PFSK-1 (cell line): ENCODE results near the gene PXT1.

ENCODE experiments used
- FOXP2 ChIP-seq: optimal IDR thresholded peaks from 2 replicates; pipeline ENCODE3; 2011; ENCODE audit warnings: borderline replicate concordance, control low read depth, inconsistent platforms; ENCODE audit not compliant: insufficient read depth; ENCODE audit errors: extremely low read length, extremely low read depth
- POLR2AphosphoS5 ChIP-seq: IDR thresholded peaks from 2 replicates; pipeline ENCODE4 v1.6.1; 2012; ENCODE audit warnings: low read depth, mild to moderate bottlenecking, control low read depth, low read length, moderate library complexity
- REST ChIP-seq, 2 experiments: IDR thresholded peaks; 2 replicates each; pipeline versions ENCODE4 v1.6.1 to v1.8.0; 2011 to 2012; ENCODE audit warnings: low read depth in 2 of 2, low read length in 2 of 2, control low read depth in 1 of 2, inconsistent platforms in 1 of 2, mild to moderate bottlenecking in 1 of 2, moderate library complexity in 1 of 2; ENCODE audit not compliant: insufficient read depth in 1 of 2
- SIN3A ChIP-seq: IDR thresholded peaks from 2 replicates; pipeline ENCODE4 v1.6.1; 2012; ENCODE audit warnings: mild to moderate bottlenecking, low read length, moderate library complexity, borderline replicate concordance; ENCODE audit not compliant: insufficient read depth
- TAF1 ChIP-seq: IDR thresholded peaks from 2 replicates; pipeline ENCODE4 v1.6.1; 2012; ENCODE audit warnings: low read length, control low read depth, borderline replicate concordance; ENCODE audit not compliant: insufficient read depth

Gene PXT1

GRCh38 chr6:36353411-36353915 lies 89.2 kb downstream of the PXT1 start:
- TF ChIP-seq REST (IDR thresholded peaks at IDR 0.05; ENCODE audit: insufficient read depth in 1 of 2, low read depth in 2 of 2, low read length in 2 of 2) = no peak
- no peak for TF ChIP-seq FOXP2
- TF ChIP-seq SIN3A = no peak
- no peak for TF ChIP-seq POLR2AphosphoS5
- TF ChIP-seq TAF1 = no peak

- TF ChIP-seq FOXP2 (no peak), REST (IDR thresholded peaks at IDR 0.05; ENCODE audit: insufficient read depth in 1 of 2, low read depth in 2 of 2, low read length in 2 of 2) (no peak), SIN3A (no peak), POLR2AphosphoS5 (no peak), TAF1 (no peak)
Observed at GRCh38 chr6:36352477-36353157, 90.0 kb downstream of the PXT1 start.

GRCh38 chr6:36350681-36351571 lies 91.7 kb downstream of the PXT1 start:
- TF ChIP-seq TAF1 = no peak
- no peak for TF ChIP-seq FOXP2
- no peak for TF ChIP-seq POLR2AphosphoS5
- TF ChIP-seq SIN3A = no peak
- no peak for TF ChIP-seq REST (IDR thresholded peaks at IDR 0.05; ENCODE audit: insufficient read depth in 1 of 2, low read depth in 2 of 2, low read length in 2 of 2)

DNA sequence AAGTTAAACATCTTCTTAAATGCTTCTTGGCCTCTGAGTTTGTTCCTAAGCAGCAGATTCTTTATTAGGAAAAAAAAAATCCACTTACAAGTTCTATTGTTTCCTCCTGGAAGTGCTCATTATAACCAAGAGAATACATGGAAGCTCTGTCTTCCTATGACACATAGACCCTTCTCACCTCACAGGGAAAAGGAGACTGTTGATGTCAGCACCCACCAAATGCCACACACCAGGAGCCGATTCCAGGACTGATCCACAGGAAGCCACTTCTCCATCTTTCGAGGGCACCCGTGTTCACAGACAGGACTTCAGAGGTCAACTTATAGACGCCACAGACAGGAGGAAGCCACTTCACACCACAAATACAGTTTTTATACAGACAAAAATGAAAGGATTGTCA lies 92.6 kb downstream of the PXT1 start:
- TF ChIP-seq TAF1 = no peak
- no peak for TF ChIP-seq POLR2AphosphoS5
- TF ChIP-seq REST (IDR thresholded peaks at IDR 0.05; ENCODE audit: insufficient read depth in 1 of 2, low read depth in 2 of 2, low read length in 2 of 2) = no peak
- TF ChIP-seq SIN3A = no peak
- TF ChIP-seq FOXP2 = no peak
